Right kidney (tissue), 1 donor: ENCODE results near the gene PRKAR1B.
A peak's percentile ranks its signal among the peaks of the same experiment; 100 is the strongest.
"Not testable (repeated sequence)": the region's sequence is repeated elsewhere in the genome, so short reads cannot be mapped to it uniquely, and the experiment has no call there.

Experiments used
- DNase-seq: peaks from one replicate; pipeline ENCODE4 v3.0.0-alpha.2; 2016

PRKAR1B gene

DNA sequence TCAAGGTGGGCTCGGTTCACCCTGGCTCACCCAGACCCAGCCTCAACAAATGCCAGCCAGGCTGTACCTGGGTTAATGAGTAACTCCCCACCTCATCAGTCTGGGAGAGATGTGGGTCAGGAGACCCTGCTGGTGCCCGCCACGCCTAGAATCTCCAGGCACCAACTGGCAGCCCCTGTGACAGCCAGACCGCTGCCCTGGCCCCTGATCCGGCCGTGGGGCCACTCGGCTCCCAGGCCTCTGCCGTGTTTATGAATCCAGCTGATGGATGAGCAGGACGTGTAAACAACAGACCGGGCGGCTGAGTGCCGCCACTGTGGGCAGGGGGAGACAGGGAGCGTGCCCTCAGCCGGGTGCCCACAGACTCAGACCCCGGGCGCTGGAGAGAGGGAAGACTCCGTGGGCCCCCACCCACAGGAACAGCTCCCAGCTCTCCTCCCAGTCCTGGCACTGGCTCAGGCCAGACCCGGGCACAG, 173.4 kb downstream of the PRKAR1B start:
- DNase-seq = peak; percentile 63

DNA sequence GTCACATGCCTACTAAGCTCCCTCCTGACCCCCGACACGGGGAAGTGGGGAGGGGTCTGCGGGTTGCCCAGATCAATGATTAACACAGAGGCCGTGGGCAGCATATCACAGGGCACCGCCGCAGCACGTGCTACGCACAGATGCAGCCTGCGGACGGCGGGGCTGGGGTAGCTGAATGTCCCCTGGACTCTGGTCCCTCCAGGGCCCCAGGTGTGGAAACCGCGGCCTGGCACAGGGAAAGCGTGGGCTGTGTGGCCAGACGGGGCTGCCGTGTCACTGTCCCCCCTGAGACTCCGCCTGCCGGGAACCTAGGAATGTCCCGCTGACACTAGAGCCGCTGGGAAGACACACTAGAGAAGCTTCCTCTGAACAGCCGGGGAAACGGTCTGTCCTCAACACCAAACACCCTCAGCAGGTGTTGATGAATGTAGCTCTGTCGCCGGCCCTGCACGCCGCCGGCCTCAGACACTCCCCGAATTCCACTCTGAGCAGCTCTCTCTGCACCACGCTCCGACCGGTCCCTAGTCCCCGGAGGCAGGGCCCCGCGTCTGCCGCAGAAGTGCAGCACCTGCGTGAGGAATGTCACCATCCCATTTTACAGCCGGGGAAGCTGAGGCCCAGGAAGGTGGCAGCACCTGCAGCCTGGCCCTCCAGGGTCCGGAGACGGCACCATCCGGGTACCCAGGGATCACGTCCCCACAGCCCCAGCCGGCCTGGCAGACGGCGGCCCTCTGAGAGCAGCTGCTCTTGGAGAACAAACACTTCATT, 174.0 kb downstream of the PRKAR1B start:
- DNase-seq = peak; percentile 64

GRCh38 chr7:552151-552867, 174.8 kb downstream of the PRKAR1B start:
- DNase-seq = not testable (repeated sequence)

DNA sequence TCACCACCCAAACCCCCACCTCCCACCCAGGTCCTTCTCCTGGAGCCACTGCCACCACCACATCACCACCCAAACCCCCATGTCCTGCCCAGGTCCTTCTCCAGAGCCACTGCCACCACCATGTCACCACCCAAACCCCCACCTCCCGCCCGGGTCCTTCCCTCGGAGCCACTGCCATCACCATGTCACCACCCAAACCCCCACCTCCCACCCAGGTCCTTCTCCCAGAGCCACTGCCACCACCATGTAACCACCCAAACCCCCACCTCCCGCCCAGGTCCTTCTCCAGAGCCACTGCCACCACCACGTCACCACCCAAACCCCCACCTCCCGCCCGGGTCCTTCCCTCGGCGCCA, 175.5 kb downstream of the PRKAR1B start:
- not testable (repeated sequence) for DNase-seq

DNA sequence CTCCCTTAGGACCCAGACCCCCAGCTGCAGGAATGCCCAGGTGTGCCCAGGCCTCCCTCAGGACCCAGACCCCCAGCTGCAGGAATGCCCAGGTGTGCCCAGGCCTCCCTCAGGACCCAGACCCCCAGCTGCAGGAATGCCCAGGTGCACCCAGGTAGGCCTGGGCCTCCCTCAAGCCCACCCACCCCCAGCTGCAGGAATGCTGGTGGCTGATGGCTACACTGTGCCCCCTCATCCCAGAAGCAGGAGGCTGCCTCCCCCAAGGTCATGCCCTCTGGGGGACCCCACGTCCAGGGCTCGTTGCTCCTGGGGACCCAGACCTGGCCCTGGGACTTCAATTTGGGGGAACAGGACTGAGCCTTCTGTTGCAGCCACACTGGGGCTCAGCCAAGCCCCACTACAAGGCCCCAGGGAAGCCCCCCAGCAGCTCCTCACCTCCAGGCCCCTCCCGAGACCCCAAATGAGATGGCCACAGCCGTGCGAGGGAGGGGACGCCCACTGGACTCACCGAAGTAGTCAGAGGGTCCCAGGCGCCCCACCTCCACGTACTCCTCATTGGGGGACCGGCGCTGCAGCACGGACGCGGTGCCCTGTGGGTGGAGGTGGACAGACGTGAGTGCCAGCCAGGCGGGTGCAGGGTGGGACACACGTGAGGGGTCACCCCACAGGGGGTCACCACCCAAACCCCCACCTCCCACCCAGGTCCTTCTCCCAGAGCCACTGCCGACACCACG, 176.0 kb downstream of the PRKAR1B start:
- DNase-seq = no peak

- DNase-seq = no peak
Observed at GRCh38 chr7:549891-550625, 177.0 kb downstream of the PRKAR1B start.

DNA sequence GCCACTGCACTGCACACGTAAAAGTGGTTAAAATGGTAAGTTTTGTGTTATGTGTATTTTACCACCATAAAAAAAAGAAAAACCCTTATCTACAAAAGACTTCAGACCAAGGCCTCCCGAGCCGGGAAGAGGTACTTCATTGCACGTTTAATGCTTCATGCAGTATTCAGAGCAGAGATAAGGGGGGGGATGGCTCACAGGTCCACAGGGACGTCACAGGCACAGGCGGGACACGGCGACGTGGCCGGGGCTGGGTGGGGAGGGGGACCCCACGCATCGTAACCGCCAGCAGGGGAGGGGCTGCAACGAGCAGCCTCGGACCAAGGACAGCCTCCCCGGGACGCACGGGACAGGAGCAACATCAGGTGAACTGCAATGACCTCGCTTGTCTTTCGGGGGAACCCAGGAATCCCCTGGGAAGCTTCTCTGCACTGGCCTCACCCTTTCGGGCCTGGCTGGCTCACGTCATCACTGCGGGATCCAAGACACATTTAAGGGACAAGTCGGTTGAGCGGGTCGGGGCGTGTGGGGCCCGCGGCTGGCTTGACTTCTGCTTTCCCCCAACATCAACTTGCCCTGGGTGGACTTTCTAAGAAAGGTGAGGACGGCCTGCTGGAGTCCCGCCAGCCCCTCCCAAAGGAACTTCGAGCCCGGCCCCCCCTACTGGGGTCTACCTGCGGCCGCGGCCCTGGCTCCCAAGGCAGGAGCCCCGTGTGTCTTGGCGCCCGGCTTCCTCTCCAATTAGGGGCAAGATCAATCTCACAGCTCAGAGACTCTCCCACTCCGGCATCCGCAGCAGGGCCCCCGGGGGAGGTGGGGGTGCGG, 177.8 kb downstream of the PRKAR1B start:
- no peak for DNase-seq

- DNase-seq = no peak
Observed at GRCh38 chr7:548401-548800, 178.7 kb downstream of the PRKAR1B start.

- no peak for DNase-seq
Observed at GRCh38 chr7:545470-545869, 181.6 kb downstream of the PRKAR1B start.

DNA sequence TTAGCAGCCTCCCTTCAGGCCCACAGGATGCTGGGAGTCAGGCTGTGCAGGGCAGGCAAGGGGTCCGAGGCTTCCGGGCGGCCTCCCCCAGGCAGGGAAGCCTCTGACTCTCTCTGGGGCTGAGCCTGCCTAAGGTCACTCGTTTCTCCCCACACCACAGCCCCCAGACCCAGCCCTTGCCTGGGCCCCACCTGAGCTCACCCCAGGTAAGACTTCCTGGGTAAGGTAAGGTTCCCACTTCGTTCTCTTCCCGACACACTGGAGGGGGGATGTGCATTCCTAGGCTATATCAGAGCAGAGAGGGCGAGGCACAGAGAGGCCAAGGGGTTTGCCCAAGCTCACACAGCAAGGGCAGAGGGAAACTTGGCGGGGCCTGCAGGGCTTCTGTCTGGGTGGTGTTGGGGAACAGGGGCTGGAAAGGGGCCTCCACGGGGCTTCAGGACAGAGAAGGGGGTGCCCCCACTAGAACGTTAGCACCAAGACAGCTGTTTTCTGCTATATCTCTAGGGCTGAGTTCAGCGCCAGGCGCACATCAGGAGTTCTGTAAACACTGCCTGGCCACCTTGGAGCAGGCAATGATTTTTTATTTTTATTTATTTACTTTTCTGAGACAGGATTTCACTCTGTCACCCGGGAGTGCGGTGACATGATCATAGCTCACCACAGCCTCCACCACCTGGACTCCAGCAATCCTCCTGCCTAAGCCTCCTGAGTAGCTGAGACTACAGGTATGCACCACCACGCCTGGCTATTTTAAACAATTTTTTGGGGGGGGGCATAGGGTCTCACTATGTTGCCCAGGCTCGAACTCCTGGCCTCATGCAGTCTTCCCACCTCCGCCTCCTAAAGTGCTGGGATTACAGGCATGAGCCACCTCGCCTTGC, 182.5 kb downstream of the PRKAR1B start:
- DNase-seq = no peak

DNA sequence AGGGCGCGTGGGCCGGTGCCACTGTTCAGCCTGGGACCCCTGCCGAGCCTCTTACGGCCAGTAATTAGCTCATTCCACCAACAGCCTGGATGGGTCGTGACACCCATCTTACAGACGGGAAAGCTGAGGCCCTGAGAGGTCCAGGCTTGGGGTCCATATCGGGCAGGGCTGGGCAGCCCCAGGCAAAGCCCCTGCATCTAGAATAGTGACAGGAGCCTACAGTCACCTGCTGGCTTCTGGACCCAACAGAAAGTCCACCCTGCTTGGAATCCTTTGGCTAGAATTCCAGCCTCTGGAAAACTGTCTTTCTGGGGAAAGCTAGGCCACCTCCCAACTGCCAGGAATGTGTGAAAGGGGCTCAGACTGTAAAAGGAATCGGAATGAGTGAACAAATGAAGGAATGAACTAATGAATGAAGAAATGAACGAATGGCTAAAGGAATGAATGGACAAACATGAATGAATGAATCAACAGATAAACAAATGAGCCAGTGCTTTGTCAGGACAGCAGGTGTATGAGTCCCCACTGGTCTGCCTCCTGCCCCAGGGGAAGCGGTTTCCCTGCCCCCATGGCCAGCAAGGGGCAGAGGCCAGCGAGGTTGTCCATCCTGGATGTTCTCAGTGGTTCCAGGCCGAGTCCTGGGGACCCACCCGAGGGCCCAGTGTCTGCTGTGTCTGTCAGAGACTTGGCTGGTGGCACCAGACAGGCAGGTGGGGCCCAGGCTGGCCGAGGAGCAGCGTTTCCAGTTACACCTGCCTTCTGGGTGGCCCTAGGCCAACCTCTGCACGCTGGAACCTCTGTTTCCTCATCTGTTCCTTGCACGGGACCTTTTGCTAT, 183.4 kb downstream of the PRKAR1B start:
- no peak for DNase-seq

GRCh38 chr7:542713-543500, 184.2 kb downstream of the PRKAR1B start:
- DNase-seq = no peak

DNA sequence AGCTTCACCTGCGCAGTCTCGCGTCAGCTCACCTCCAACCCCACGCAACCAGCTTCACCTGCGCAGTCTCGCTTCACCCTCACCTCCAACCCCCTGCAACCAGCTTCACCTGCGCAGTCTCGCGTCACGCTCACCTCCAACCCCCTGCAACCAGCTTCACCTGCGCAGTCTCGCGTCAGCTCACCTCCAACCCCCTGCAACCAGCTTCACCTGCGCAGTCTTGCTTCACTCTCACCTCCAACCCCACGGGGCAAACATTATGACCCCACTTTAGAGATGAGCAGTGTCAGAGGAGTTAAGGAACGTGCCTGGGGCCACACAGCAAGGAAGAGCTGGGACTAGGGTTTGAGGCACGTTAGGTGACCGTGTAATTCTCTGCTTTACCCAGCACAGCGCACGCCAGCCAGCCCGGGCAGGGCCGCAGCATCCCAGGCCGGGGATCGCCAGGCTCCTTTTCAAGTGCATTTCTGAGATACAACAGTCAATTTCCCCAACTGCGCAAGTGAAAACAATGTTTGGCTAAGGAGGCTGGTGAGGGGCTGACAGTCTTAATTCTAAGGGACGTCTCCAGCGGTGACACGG, 184.9 kb downstream of the PRKAR1B start:
- no peak for DNase-seq

GRCh38 chr7:541661-542060, 185.4 kb downstream of the PRKAR1B start:
- no peak for DNase-seq

DNA sequence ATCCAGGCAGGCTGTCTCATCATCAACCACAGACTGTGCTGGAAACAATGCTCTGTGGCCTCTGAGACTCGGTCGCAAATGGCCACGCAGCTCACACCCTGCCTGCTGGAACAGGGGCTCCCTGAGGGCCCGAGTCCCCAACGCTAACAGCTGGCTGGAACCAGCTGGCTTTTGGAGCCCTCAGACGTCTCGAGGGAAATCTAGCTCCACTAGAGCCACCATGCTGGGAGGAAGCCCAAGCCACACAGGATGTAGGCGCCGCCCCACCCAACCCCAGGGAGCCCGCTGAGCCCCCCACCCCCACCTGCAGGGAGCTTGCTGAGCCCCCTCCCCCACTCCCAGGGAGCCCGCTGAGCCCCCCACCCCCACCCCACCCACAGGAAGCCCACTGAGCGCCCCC, 186.1 kb downstream of the PRKAR1B start:
- no peak for DNase-seq

GRCh38 chr7:540579-540978, 186.5 kb downstream of the PRKAR1B start:
- no peak for DNase-seq

DNA sequence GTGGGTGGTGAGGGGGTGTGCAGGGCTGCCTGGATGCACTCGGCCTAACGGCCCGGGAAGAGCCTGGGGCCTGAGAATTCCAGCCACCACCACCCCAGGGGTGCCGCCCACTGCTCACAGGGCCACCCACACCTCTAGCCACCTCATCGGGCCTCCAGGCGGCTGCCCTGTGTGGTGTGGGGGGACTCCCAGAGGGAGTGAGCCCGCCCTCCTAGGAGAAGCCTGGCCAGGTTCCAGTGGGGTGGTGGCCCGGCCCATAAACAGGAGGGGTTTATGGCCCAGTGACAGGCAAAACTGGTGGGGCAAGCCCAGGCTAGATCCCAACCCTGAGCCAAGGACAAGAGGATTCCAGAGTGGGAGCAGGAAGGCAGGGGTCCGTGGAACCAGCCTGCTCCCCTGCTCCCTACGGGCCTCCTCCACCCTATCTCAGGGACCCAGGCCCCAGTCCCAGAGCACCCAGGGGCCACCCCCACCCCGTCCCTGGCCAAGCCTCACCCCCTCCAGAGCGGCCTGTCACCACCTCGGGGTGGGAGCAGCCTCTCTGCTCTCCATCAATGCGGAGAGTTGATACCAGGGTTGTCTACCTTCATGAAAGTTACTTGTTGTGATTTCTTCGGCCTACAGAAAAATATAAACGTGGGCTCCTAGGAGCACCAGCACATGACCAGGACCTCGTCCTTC, 187.2 kb downstream of the PRKAR1B start:
- DNase-seq = peak; percentile 59
